Fibroblast of peridontal ligament (primary cell): ENCODE results near the gene MAP10.
A peak's percentile ranks its signal among the peaks of the same experiment; 100 is the strongest.
"Not testable (repeated sequence)": the region's sequence is repeated elsewhere in the genome, so short reads cannot be mapped to it uniquely, and the experiment has no call there.

Source experiments
- DNase-seq: peaks from one replicate; pipeline ENCODE4 v3.0.0-alpha.2; 2010; ENCODE audit errors: extremely low read depth

MAP10 gene, protein sequence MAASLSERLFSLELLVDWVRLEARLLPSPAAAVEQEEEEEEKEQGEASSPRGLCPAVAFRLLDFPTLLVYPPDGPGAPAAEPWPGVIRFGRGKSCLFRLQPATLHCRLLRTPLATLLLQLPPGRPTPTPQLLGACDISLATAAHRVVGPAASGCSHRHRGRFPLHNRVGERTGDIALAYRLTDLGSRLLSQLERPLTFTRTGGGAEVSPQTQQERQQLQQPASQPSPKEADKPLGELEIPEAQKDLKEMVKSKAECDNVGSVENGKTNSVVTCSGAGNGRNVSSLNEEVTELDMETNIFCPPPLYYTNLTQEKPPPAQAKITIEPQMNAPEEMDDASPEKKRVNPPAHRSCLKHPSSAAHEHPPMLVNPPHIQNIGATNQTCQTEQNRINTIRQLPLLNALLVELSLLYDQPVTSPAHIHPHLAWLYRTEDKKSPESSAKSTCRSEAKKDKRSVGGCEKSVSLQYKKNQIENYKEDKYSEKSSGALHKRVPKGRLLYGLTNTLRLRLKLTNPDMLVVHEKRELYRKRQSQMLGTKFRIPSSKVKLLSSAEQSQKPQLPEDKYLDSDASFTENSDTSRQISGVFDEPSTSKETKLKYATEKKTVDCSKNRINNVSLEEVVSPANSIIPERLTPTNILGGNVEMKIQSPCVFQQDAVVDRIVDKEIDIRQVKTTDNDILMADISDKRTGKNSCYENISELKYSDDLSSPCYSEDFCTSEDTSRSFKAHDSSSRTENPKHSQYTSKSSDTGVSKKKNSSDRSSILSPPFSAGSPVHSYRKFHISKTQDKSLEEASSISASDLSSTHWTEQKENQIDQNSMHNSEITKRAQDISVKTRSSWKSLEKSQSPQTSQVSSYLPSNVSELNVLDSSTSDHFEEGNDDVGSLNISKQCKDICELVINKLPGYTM

DNA sequence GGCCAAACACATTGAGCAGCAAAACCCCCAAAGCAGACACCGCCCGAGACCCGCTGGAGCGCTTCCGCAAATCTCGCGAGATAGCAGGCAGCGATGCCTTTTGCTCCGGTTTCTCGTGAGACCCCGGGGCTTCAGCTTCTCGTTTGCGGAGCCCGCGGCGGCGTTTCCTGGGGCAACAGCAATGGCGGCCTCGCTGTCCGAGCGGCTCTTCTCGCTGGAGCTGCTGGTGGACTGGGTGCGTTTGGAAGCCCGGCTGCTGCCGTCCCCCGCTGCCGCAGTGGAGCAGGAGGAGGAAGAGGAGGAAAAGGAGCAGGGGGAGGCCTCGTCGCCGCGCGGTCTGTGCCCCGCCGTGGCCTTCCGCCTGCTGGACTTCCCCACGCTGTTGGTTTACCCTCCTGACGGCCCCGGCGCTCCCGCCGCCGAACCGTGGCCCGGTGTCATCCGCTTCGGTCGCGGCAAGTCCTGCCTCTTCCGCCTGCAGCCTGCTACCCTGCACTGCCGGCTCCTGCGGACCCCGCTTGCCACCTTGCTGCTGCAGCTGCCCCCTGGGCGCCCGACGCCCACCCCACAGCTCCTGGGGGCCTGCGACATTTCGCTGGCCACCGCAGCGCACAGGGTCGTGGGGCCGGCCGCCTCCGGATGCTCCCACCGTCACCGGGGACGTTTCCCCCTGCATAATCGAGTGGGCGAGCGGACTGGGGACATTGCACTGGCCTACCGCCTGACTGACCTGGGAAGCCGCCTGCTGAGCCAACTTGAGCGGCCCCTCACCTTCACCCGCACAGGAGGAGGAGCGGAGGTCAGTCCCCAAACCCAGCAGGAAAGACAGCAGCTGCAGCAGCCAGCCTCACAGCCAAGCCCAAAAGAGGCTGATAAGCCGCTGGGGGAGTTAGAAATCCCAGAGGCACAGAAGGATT lies at the start of gene MAP10:
MAP10 (plus strand) TSS at position 148 of the 917 bp plus-strand sequence; CDS start at position 182, 34 bp downstream.
- peak; percentile 77 for DNase-seq

DNA sequence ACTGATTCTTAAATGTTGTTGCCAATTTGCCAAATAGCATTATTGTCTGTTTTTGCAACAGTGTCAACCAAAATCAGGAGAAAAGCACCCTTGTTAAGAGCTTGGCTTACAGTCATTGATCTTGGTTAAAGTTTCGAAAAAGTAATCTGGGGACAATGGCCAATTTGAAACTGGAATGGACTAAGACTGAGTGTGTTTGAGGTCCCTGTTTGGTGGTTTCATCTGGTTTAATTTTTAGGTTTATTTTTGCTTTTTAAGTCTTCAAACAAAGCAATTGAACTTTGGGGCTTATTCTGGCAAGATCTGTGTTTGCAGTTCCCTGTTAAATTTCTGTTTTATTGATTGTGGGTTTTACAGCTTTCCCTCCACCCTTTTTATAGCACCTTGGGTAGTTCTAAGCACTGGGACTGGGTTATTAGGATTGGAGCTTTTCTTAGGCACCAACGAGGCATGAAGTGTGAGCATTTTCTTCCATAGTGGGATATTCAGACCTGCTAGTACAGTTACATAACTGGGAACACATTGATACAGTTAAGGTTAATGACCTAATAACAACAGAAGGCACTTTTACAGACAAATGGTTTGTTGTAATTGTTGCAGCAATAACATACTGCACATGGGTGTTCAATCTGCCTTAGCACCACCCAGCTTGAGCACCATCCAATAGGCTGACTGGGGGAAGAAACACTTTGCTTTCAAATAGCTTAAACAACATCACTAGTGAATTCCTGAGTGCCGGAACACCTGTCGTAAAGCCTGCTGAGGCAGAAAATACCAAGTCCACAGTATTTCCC lies 40.6 kb upstream of the MAP10 start:
- no peak for DNase-seq

DNA sequence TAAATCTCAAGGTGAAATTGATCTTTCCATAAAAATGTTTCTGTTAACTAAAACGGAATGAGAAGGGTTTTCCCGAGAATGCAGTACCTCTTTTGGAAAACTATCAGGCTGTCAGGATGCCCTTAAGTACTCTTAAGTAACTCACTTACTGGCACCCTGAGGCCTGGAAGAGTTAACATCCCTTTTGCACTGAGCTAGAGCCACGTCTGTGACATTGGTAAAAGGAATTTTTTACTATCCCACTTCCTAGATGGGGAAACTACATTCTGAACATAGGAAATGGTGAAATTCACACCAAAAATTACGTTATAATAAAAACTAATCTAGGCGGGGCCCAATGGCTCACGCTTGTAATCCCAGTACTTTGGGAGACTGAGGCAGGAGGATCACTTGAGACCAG lies 39.7 kb upstream of the MAP10 start:
- no peak for DNase-seq

DNA sequence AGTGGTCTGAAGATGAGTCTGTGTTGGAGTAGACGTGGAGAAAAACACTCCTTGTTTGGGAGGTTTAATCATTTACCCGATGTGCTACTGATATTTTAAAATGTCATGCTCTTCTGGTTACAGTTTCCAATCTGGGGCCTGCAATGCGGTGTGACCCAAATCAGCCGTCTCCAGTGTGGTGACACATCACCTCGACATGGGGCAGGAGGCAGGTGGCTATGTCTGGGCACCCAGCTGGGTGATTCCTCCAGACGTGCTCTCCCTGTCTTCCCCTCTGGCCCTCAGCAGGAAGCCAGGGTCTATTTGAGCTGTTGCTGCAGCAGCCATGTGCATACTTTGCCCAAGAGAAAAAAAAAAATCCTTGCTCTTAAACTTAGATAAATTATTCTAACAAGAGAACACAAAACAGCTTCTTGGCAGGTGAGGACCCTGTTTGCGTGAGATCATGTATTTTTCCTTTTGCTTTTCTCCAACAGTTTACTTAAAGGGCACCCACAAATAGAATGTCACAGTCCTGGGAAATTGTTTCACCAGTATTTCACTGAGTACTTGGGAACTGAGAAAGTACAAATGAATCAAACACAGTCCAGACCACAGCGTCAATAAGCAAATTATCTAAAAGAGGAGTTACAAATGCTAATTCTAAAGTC lies 38.9 kb upstream of the MAP10 start:
- no peak for DNase-seq

DNA sequence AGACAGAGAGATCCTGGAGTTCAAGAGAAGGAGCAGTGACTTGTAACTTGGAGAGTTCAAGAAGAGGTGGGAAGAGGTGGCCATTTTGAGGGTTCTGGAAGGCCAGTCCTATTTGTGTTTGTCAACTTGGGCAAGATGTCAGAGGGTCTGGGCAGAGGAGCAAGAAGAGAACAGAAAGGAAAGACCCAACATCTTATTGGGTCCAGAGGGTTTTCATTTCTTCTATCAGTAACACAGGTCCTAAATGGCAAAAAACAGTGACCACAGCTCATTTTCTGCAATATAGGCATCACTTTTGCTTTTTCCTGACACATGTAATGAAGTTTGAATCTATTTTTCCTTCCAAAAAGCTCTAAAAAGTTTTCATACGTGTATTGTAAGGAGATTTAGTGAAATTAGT lies 38.3 kb upstream of the MAP10 start:
- no peak for DNase-seq

DNA sequence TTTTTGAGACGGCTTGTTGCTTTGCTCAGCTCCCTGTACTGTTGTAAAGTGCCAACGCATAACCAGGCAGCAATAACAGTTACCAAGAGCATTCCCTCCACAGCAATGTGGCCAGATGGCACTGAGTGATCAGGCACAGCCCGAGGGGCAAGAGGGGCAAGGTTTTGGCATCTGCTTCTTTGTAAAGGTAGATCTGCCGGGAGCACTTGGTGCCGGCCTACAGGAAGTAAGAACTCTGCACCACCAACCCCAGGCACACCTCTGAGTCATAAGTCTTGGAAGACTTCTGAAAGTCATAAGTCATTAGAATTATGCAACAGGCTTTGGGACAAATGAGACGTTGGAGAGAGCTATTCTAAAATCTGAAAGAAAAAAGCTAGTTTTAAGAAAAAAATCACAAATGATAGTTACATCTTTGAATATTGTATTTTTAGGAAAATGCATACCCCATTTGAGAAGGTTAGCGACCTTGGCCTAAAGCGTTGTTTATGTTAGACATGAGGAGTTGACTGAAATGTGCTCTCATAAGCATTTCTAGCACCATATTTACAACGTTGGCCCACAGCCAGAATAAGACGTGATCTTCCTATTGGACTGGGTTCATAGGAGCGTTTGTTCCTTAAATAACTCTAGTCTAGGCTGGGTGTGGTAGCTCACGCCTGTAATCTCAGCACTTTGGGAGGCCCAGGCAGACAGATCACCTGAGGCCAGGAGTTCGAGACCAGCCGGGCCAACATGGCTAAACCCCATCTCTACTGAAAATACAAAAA lies 37.7 kb upstream of the MAP10 start:
- DNase-seq: peak; percentile 54

DNA sequence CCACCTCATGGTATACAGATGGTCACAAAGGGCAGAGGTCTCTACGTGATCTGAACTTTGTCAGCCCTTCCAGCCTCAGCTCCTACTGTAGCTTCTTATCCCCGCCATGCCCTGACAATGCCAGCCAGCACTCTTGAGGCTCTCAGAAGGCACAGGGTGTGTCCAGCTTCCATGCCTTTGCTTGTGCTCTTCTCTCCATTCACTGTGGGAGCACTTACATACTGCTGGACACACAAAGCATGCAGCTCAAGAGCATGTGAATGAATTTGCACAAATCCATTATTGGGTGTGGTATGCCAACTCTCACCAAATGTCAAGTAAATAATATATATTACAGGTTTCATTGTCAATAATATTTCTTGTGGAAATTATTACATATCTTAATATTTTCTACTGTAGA lies 36.4 kb upstream of the MAP10 start:
- DNase-seq: no peak

DNA sequence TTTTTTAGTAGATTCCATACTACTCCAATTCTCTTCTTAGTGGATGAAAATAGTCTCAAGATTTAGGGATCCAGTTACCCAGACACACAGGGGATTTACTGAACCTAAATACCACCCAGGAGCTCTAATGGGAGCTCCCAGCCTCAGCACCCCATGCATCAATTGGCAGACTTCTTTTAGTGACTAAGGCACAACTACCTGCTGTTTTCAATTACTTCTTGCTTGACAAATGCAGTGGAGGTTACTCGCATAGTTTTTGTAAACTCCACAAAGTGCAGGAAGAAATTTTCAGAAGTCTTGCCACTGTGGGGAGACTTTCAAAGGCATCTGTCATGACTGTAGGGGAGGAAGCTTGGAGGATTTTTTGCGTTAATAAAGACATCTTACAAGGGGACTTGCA lies 35.5 kb upstream of the MAP10 start:
- DNase-seq: peak; percentile 43

DNA sequence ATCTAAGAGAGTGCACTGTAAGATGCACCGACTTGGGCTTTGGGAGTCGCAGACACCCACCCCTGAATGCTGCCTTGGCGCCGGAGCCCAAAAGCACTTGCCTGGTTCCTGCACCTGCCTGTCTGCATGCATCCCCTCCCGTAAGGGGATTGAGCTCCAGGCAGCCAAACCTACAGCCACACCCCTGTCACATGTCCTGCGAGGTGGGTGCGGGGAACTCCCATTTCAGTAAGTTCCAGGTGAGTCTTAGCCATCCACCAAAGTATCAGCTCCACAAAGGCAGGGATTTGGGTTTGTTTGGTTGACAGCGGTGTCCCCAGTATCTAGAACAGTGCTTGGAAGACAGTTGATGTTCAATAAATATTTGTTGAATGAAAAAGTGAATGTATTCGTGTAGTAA lies 31.5 kb upstream of the MAP10 start:
- DNase-seq: no peak

DNA sequence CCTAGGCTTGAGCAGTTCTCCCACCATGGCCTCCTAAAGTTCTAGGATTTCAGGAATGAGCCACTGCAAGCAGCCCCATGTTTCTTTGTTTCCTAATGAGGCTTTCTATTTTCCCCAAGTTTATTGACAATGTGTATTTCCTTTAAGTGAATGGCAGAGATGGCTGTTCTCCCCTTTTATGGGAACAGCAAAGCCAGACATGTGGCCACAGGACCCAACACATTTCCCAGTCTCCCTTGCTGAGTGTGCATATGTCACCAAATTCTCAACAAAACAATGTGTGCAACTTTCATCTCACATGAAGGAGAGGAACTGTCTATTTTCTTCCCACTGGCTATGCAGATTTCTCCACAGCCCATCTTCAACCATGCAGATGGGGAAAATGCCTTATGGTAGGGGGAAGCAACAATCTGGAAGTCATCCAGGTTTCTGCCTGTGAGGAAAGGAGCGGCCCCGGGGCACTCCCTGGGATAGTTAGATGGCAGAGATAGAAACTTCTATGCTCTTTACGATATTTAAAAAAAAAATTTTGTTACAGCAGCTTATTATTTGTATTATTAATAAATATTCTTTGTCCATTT lies 28.6 kb upstream of the MAP10 start:
- no peak for DNase-seq

DNA sequence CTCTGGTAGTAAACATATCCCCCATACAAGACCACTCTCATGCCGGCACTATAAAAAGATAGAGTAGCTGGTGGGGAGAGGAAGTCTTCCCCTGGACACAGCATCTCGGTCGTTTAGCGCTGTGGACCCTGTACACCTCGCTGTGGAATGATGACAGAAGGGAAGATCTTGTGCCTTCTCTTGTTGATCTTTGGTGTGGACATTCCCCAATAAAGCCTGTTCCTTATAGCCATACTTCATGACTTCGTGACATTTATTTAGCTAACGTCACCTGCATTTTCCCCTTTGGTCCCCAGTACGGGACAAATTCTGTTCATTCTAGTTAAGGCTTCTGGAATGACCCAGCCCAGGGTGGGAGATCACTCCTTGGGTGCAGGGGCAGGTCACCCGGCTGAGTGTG lies 24.9 kb upstream of the MAP10 start:
- DNase-seq: no peak

DNA sequence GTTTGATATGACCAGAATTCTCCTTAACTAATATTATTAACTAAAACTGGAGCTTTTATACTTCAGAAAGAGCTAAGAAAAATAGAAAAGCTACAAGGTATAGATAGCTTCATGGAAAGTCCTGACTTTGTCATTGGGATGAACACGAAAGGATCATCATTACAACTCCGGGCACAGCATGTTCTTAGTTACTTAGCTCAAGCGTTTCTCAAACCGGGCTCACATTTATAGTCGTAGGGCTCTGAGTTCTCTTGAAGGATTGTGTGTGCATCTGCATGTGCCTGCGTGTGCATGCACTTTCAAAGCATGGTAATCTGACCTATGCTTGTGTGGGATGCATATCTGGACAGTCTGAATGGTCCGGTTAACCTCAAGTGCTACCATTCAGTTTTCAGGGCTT lies 20.4 kb upstream of the MAP10 start:
- DNase-seq: no peak

DNA sequence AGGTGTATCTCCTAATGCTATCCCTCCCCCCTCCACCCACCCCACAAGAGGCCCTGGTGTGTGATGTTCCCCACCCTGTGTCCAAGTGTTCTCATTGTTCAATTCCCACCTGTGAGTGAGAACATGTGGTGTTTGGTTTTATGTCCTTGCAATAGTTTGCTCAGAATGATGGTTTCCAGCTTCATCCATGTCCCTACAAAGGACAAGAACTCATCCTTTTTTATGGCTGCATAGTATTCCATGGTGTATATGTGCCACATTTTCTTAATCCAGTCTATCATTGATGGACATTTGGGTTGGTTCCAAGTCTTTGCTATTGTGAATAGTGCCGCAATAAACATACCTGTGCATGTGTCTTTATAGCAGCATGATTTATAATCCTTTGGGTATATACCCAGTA lies 19.6 kb upstream of the MAP10 start:
- not testable (repeated sequence) for DNase-seq

DNA sequence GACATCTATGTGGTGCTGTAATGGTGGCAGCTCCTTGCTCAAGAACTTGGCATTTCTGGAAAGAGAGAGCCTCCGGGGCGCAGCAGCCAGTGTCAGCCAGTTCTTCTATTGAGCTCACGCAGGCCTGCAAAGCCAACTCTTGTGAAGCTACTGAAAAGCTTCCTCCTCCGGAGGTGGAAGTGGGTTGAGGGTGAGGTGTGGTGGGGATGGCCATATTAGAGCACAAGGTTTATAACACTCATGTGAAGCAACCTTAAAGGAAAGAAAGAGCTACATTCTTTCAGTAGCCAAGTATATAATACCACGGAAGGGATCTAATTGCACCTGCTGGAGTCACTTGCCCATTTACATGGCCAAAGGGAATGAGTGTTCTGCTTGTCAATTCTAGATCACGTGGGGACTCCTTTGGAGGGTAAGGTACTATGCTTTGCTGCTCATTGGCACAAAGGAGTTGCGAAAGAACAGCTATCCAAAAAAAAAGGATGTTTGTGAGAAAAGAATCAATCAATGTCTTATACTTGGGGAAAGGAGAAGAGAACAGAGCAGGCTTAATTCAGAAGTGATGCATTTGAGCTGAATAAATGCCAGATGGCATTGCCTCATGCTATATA lies 18.3 kb upstream of the MAP10 start:
- DNase-seq: no peak

DNA sequence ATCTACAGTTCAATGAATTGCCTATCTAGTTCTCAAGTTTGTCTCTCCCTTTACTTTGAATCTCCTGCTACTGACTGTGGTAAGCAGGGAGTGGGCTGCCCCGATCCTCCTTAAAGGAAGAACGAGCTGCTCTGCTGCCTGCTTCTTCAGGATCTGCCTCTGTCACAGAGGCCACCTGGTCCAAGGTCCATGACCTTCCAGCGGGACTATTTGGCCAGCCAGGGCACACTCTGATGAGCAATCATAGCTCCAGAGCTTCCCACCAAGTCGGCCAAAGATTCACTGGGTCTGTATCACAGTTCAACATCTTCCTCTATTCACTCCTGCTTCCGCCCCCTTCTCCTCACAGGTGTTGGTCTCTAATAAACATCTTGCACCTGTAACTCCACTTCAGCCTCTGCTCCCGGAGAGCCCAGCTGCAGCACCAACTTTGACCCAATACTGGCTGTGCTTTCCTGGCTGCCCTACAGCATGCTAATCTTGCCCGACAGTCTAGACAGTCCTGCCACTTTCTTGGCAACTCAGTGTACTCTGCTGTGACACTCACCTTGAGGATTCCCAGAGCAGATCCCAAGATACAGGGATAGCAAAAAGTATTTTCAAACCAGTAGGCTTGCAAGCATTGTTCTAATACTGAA lies 16.9 kb upstream of the MAP10 start:
- DNase-seq: no peak

DNA sequence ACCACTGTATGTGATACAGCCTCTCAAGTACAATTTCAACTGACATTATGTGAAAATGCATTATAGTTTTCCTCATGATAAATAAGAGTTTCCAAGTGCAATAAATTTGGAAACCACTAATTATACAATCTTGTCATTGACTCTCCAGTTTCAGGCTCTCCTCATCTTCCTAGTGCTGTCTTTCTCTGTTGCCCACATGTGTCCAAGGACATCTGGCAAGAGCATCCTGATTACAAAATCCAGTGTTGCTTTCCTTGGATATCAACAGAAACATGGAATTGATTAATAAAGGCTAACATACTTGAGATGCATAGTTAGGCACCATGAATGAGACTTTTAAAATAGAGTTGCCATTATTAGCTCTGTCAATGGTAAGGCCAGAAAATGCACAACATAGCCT lies 15.6 kb upstream of the MAP10 start:
- no peak for DNase-seq

DNA sequence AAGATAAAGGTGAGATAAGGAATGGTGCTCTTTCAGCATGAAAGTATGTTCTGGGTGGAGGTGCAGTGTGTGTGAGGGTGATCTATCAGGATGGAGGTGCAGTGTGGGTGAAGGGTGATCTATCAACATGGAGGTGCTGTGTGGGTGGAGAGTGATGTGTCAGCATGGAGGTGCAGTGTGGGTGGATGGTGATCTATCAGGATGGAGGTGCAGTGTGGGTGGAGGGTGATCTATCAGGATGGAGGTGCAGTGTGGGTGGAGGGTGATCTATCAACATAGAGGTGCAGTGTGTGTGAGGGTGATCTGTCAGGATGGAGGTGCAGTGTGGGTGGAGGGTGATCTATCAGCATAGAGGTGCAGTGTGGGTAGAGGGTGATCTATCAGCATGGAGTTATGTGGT lies 12.3 kb upstream of the MAP10 start:
- no peak for DNase-seq

DNA sequence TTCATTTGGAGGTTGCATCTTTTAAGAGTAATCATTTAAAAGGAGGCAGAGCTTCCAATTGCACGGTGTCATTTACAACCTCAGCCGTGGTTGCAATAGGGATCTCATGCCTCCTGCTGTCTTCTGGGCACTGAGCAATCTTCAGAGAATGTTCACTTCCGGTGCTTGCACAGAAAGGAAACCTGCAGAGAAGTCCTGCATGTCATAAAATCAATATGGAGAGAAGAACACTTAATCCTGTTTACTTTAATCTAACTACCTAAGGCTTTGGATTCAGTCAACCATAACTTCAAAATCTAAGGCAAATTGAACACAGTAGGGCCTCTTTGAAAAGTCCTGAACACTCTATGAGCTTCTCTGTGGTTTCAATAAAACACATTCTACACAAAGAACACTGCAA lies 11.3 kb upstream of the MAP10 start:
- DNase-seq: peak; percentile 54
